HG03060 (cell line): ENCODE results near the gene COQ7.

Source experiments
- ATAC-seq: cut with Tn5 transposase; IDR thresholded peaks from one replicate; pipeline ENCODE4 v1.9.1; 2021; ENCODE audit warnings: low read depth, moderate number of reproducible peaks; ENCODE audit not compliant: unreplicated experiment

The COQ7 gene

DNA sequence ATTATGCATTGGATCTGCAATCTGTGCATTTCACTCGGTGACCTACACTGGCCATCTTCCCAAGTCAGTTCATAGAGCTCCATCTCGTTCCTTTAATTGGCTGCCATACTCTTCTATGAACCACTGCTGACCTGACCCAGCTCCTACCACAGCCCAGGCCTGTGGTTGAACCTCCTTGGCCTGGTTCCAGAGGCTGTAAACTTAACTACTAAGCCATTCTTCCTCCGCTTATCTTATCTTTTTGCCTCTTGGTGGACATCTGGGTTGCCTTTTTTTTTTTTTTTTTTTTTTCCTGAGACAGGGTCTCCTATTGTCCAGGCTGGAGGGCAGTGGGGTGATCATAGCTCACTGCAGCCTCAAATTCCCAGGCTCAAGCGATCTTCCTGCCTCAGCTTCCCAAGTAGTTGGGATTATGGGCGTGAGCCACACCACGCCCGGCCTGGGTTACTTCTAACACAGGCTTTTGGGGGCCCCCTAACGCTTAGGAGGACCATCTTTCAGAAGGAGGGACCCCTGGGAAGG lies 18.3 kb downstream of the COQ7 start:
- ATAC-seq = no peak

DNA sequence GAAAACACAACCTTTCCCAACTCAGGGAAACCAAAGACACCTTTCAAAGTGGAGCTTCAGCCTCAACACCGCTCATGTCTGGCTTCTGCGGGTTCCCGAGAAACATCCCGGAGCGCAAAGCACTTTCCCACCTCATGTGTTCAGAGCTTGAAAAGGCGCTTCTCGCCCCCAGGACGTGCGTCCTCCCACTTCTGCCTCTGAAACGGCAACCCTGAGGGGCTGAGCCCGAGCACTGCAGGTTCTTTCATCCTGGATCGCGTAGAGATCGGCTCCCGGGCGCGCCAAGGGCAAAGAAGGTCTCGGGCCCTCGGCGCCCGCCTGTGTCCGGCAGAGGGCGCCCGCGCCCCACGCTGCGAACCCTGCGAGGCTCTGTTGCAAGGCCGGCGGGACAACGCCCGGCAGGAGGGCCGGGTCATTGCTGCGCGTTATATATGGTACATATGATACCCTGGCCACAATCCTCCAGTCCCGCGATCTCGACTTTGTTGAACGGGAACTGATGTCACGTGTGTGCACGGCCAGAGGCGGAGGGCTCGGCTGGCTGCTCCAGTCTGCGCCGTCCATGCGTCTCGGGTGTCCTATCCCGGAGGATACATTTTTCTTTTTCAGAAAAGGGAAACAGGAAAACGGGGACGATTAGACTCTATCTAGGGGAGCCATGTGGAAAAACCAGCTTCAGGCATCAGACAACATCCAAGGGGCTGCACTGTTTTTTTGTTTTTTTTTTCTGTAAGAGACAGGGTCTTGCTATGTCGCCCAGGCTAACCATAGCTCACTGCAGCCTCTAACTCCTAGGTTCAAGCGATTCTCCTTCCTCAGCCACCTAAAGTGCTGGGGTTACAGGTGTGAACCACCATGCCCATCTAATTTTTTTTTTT lies 19.1 kb downstream of the COQ7 start:
- no peak for ATAC-seq

DNA sequence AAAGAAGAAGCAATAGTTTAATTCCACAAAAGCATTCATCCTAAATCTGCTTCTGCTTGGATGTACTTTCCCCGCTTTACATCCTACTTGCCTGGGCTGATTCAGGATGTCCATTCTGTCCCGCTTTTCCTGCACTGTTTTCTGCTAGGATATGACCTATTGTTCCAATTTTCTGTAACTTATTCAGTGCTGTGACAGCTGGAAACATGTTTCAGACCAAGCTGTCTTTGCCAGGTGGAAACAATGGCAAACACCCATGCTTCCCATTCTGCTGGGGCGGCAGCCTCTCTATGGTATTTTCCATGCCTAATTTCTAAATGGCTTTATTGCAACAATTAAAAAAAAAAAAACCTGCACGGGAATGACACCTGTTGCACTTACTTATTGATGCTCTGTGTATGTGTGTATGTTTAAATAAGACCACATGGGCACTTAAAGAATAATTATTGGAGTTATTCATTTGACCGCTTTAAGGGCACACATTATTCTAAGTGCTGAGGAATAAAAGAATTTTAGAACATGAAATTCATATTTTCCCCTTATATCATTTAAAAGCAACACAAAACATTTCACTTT lies 21.0 kb downstream of the COQ7 start:
- no peak for ATAC-seq

DNA sequence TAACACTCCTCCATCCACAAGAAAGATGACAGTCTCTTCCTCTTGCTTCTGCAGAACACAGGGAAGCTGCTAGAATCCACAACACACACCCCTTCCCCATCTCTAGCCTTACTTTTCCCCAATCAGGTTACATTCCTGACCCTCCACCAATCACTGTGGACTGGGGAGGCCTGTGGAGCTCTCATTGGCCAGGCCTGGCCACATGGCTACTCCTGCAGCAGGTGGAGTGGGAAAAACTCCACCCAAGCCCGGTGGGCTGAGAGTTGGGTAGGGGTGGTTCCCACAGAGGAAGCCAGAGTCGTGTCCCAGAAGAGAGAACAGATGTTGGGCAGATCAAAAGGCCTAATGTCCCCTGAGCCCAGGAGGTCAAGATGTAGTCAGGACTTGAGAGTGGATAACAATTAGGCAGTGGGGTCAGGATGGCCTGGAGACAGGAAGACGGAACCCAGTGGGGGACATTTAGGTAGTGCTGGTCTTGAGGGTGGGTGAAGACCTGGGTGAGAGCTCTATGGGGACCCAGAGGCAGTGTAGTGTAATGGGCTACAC lies 22.1 kb downstream of the COQ7 start:
- no peak for ATAC-seq

DNA sequence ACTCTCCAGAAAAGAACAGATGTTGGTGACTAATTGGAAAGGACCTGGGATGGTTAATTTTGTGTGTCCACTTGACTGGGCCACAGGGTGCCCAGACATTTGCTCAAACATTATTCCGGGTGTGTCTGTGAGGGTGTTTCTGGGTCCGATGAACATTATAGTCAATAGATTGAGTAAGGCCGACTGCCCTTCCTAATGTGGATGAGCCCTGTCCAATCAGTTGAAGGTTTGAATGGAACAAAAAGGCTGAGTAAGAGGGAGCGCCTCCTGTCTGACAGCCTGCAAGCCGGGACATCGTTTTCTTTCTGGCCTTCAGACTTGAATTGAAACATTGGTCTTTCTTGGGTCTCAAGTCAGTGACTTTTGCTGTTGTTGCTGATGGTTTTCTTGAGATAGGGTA lies 23.5 kb downstream of the COQ7 start:
- no peak for ATAC-seq

DNA sequence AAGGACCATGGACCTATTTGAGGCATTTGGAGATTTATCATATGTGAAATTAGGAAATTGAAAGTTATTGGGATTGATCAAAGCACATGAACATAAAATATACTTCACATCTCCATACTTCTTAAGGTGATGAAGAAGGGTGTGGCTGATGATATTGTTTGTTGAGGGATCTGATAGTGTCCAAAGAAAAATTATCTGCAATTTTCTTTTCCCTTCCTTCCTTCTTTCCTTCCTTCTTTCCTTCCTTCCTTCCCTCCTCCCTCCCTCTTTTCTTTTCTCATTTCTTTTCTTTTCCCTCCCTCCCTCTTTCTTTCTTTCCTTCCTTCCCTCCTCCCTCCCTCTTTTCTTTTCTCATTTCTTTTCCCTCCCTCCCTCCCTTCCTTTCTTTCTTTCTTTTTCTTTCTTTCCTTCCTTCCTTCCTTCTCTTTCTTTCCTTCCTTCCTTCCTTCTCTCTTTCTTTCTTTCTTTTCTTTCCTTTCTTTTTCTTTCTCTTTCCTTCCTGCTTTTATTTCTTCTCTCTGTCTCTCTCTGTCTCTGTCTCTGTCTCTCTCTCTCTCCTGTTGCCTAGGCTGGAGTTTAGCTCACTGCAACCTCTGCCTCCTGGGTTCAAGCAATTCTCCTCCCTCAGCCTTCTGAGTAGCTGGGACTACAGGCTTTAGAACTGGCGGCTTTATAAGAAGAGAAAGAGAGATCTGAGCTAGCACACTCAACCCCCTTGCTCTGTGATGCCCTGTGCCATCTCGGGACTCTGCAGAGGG lies 25.4 kb downstream of the COQ7 start:
- no peak for ATAC-seq

DNA sequence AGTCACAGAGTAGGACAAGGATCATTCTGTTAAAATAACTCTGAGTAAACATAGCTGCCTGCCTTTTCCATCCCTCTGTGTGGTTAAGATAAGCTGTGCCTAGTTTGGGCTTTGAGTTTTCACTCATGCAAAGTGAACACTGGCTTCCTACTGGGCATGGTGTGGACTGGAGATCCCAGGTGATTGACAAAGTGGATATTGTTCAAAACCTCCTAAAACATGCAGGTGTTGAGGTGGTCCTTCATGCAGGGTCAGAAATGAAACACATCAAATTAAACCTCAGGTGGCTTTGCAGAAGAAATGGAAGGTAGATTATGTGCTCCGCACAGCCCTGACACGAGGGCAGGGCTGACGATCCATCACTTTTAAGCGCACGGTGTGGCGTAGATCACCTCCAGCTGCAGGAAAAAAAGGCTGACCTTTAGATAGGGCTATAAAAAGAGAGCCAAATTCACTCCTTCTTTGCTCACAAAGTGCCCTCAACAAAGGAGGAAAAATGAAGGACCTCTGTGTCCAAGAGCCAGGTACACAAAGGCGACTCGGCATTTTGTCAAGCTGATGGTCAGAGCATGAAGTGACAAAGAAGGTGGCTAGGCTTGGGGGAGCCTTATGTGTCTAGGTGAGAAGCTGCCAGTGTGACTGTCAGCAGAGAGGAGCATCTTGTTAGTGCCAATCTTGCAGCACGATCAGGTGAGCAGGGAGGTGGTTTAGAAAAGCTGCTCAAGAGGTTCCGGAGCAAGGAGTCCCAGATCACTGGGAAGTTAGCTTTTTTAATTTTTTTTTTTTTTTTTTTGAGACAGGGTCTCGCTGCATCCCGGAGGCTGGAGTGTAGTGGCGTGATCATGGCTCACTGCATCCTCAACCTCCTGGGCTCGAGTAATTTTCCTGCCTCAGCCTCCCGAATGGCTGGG lies 26.5 kb downstream of the COQ7 start:
- no peak for ATAC-seq

DNA sequence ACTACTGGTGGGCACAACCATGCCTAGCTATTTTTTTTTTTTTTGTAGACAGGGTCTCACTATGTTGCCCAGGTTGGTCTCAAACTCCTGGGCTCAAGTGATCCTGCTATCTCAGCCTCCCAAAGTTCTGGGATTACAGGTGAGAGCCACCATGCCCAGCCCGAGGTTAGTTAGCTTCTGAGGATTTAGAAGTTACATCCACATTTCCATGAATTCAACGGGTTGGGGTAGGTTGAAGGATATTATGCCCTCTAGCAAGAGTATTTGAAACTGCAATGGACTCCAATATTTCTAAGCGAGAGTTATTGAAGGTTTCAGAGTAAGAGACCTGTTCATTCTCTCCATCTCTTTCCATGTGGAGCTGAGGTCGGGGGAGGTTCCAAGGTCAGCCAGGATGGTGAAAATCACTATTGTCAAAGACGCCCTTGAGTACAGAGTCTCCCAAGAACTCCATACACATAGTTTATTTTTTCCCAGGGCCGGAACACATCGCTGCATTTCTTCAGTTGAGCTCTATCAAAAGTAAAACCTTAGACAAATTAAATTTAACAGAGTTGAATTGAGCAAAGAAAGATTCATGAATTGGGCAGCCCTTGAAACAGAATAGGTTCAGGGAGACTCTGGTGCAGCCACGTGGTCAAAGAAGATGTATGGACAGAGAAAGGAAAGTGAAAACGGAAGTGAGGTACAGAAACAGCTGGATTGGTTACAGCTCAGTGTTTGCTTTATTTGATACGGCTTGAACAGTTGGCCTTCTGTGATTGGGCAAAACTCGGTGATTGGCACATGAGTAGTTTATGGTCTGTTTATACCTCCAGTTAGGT lies 27.3 kb downstream of the COQ7 start:
- no peak for ATAC-seq

DNA sequence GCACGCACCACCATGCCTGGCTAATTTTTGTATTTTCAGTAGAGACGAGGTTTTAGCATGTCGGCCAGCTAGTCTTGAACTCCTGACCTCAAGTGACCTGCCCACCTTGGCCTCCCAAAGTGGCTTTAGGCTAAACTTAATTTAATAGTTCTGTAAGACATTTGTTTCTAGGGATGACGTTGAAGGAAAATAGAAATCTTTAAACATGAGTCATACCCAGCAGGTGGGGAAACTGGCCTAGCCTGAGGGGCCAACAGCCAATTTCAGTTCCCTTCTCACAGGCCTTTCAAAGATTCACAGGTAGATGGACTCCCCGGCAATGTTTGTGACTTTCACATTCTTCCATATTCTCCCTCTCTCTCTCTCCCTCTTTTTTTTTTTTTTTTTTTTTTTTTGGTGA lies 28.2 kb downstream of the COQ7 start:
- no peak for ATAC-seq

DNA sequence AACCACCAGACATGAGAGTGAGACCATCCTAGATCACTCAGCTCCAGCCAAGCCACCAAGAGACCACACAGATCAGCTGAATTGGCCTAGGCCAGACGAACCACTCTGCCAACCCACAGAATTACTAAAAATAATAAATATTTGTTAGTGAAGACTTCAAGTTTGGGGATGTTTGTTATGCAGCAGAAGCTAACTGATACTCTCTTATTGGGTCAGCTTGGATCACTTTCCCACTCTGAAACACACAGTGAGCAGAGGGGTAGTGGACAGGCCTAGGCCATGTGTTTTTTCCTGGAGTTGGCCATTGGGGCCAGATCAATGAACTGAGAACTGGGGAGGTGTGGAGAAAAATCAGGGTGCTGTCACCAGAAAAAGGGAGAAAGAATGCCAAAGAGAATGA lies 30.8 kb downstream of the COQ7 start:
- no peak for ATAC-seq

DNA sequence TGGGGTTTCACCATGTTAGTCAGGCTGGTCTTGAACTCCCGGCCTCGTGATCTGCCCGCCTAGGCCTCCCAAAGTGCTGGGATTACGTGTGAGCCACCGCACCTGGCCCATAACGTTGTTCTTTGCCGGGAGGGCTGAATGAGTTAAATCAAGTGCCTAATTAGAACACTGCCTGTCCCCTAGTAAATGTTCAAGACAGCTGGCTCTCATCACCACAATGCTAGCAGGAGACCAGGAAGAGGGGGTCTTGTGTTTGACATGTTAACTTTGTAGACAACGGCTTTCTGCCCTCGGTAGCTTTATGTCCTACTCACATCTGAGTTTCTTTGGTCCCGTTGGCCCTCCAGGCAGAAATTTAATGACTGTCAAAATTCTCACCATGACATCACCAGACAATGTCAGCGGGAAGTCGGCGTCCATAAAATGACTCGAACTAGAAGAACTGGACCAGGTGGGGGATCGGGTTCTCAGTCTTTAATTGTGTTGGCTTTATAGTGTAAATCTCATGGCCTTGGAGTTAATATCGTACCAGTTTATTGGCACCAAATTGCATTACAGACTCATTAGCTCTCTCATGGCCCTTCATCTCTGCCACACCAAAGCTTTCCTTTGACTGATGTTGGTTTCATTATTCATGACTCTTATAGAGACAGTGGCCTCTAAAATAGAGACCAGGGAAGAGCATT lies 34.9 kb downstream of the COQ7 start:
- ATAC-seq = no peak

DNA sequence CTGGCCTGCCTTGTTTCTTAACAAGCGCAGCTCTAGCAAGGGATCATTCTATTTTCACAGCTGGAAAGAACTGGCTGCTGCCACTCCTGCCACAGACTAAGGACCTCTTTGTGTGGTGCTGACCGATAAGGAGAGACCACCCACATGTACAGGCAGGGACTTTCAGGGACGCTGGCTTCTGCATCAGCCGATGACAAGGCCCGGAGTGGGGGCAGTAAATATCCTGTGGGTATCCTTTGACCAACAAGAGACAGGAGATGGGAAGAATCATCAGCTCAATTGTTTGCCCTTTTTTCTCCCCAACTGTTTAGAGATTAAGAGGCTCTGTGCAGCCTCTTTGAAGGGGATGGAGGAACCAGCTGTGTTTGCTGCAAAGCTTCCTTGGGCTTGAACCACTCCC lies 37.2 kb downstream of the COQ7 start:
- no peak for ATAC-seq

DNA sequence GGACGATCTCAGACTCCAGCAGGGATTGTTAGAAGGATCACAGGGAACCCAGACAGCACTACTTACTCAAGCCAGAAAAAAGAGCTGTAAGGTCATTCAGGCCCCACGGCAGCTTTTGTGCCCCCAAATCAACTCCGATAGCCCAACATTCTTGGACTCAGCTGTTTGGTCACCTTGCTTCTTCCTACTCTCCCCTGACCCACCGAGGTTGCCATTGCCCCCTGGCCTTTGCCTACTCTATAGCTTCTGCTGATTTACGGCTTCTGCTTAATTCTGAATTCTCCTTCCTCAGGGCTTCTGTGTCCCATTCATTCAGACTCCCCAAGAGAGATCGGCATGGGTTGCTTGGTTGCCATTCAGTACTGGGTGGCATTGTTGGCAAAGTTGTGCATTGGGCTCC lies 37.7 kb downstream of the COQ7 start:
- no peak for ATAC-seq

DNA sequence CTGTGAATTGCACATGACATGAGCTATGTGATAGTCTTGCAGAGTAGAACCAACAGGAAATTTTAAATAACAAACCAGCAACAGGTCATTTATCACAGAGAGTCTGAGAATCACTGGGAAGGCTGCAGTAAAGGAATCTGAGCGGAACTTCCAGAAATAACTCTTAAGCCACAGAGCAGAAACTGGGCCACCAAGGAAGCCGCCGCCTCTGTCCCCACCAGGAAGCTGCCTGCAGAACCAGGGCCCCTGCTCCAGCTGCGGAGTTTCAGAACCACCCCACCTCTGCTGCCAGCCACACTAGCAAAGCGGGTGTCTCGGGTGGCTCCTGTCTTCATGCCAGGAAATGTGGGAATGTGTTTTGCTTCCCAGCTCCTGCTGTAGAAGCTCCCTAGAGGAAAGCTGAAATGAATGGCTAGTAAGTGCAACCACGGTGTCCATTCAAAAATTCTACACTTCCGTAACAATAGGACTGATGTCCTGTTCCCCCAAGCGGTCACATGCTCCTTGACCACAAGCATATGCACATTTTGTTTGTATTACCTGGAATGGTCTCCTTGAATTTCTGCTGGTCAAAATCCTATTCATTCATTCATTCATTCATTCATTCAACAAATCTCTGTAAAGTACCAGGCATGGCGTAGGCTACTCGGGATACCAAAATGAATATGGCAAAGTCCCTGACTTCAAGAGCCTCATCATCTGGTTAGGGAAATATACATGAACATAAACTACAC lies 38.6 kb downstream of the COQ7 start:
- no peak for ATAC-seq

DNA sequence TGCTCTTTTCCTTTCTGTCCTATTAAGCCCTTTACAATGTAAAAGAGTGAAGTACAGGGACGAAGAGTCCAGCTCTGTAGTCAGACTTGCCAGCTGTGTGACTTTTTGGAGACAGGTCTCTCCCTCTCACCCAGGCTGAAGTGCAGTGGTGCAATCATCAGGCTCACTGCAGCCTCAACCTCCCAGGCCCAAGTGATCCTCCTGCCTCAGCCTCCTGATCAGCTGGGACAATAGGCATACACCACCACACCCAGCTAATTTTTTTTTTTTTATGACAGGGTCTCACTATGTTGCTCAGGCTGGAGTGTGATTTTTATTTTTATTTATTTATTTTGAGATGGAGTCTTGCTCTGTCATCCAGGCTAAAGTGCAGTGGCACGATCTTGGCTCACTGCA lies 39.2 kb downstream of the COQ7 start:
- no peak for ATAC-seq

DNA sequence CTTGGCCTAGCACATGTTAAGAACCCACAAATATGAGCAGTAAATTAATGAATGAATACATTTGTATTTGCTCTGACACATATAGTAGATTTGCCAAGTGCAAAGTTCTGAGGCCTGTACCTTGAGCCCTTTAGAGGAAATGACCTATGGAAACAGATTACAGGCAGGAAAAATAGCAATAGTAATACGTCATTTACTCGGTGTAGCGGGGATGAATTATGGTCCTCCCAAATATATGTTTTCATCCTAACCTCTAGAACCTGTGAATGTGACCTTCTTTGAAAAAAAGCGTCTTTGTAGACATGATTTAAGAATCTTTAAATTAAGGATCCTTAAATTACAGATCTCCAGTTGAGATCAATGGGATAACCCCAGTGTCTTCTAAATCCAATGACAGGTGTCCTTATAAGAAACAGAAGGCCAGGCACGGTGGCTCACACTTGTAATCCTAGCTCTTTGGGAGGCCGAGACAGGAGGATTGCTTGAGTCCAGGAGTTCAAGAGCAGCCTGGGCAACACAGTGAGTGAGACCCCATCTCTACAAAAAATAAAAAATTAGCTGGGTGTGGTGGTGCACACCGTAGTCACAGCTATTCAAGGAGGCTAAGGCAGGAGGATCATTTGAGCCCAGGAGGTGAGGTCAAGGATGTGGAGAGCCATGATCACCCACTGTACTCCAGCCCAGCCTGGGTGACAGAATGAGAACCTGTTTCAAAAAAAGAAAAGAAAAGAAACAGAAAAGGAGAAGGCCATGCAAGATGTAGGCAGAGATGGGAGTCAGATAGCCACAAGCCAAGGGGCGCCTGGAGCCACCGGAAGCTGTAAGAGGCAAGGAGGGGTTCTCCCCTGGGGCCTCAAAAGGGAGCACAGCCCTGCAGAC lies 41.2 kb downstream of the COQ7 start:
- no peak for ATAC-seq

DNA sequence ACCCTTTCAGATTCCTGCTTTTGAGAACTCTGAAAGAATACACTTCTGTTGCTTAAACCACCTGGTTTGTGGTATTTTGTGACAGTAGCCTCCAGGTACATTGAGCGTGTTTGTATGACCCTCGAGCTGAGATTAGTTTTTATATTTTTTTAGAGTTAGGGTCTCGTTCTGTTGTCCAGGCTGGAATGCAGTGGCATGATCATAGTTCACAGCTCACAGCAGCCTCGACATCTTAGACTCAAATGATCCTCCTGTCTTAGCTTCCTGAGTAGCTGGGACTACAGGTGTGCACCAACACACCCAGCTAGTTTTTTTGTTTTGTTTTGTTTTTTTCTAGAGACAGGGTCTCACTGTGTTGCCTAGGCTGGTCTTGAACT lies 41.9 kb downstream of the COQ7 start:
- ATAC-seq = no peak
